NCI-H460 (cell line): ENCODE data around the gene CSNK1G1. TPM values are rescaled to one million over a fixed set of nuclear protein-coding genes. Genes with fewer than 3 reads are reported as not detected.

ENCODE experiments used
- small RNA-seq, 2 experiments: library from RNA; depleted of rRNA; stranded (forward); fragments of <200 nt; gene quantifications; one replicate each; pipeline ENCODE3, GENCODE V24; 2014
- total RNA-seq: library from RNA; depleted of rRNA; stranded (reverse); fragments of >200 nt; shearing (Covaris generic); gene quantifications from 2 replicates; pipeline ENCODE4 v1.2.3, GENCODE V29; 2014; rRNA removed

Gene CSNK1G1
- total RNA-seq, 1 experiment from 2014 or later, result 20.7 TPM

Small RNAs within 50 kb of the gene (small RNA-seq; reads per million reads assigned to genes)
- gene RF00554, result 0 to 0.02 reads per million in 2 experiments

Other genes starting within 250 kb of the CSNK1G1 start
- gene SNX22, start 204.4 kb downstream of the CSNK1G1 start, total RNA-seq, result 0.09 and 0.42 TPM in 2 replicates
- 484 and 544 TPM in 2 replicates for gene PPIB, start 193.2 kb downstream of the CSNK1G1 start, total RNA-seq
- gene PCLAF, start 25.3 kb upstream of the CSNK1G1 start, total RNA-seq, result 69.7 and 105 TPM in 2 replicates
- gene TRIP4, start 31.7 kb upstream of the CSNK1G1 start, total RNA-seq, result 6.3 and 8.6 TPM in 2 replicates
- gene ZNF609, start 104.4 kb upstream of the CSNK1G1 start, total RNA-seq, result 15.0 and 15.9 TPM in 2 replicates